ENCODE measurements around the gene EIF3F.
A peak's percentile ranks its signal among the peaks of the same experiment; 100 is the strongest.

Gene EIF3F

GRCh38 chr11:8023831-8024555, 36.9 kb downstream of the EIF3F start:
- peak; percentile 59 for DNase-seq

- peak; percentile 57 for DNase-seq
Observed at GRCh38 chr11:8025123-8025522, 38.0 kb downstream of the EIF3F start.

- peak; percentile 85 for DNase-seq
Observed at GRCh38 chr11:8025816-8026215, 38.7 kb downstream of the EIF3F start.

GRCh38 chr11:8026982-8027381, 39.8 kb downstream of the EIF3F start:
- no peak for DNase-seq

- DNase-seq, result no peak
Observed at GRCh38 chr11:8028766-8029165, 41.6 kb downstream of the EIF3F start.

- no peak for DNase-seq
Observed at GRCh38 chr11:8030526-8031247, 43.5 kb downstream of the EIF3F start.

- DNase-seq, result no peak
Observed at GRCh38 chr11:8031248-8032115, 44.3 kb downstream of the EIF3F start.

GRCh38 chr11:8032122-8032521, 45.0 kb downstream of the EIF3F start:
- no peak for DNase-seq

GRCh38 chr11:8032576-8033304, 45.6 kb downstream of the EIF3F start:
- DNase-seq, result no peak

- peak; percentile 86 for DNase-seq
Observed at GRCh38 chr11:8033305-8034105, 46.4 kb downstream of the EIF3F start.

- DNase-seq, result no peak
Observed at GRCh38 chr11:8034106-8034585, 47.0 kb downstream of the EIF3F start.

- DNase-seq, result no peak
Observed at GRCh38 chr11:8034604-8035190, 47.6 kb downstream of the EIF3F start.

- no peak for DNase-seq
Observed at GRCh38 chr11:8035200-8035855, 48.2 kb downstream of the EIF3F start.

GRCh38 chr11:8036002-8036802, 49.1 kb downstream of the EIF3F start:
- no peak for DNase-seq

- DNase-seq, result no peak
Observed at GRCh38 chr11:8036986-8037385, 49.8 kb downstream of the EIF3F start.

- DNase-seq, result no peak
Observed at GRCh38 chr11:8038393-8038792, 51.3 kb downstream of the EIF3F start.

- no peak for DNase-seq
Observed at GRCh38 chr11:8038811-8039529, 51.8 kb downstream of the EIF3F start.

GRCh38 chr11:8039530-8040260, 52.6 kb downstream of the EIF3F start:
- DNase-seq, result no peak

Measured in EL (cell line).